Neural cell (in vitro differentiated cells): Measurements from ENCODE around the gene TADA1.

ENCODE experiments used
- POLR2AphosphoS5 ChIP-seq: IDR thresholded peaks from 2 replicates; pipeline ENCODE4 v1.6.1; 2012
- TAF1 ChIP-seq: IDR thresholded peaks from 2 replicates; pipeline ENCODE4 v1.6.1; 2012; ENCODE audit warnings: low read depth
- TF ChIP-seq, protein P1 (sequence below): fragments of 450-650 bp; IDR thresholded peaks from 2 replicates; pipeline ENCODE4 v1.5.1; 2014; ENCODE audit warnings: antibody characterized with exemption, mild to moderate bottlenecking, moderate library complexity; ENCODE audit not compliant: poor library complexity, severe bottlenecking
- TF ChIP-seq, protein P2 (sequence below): IDR thresholded peaks from 2 replicates; pipeline ENCODE4 v1.6.1; 2012; ENCODE audit warnings: borderline replicate concordance

DNA sequence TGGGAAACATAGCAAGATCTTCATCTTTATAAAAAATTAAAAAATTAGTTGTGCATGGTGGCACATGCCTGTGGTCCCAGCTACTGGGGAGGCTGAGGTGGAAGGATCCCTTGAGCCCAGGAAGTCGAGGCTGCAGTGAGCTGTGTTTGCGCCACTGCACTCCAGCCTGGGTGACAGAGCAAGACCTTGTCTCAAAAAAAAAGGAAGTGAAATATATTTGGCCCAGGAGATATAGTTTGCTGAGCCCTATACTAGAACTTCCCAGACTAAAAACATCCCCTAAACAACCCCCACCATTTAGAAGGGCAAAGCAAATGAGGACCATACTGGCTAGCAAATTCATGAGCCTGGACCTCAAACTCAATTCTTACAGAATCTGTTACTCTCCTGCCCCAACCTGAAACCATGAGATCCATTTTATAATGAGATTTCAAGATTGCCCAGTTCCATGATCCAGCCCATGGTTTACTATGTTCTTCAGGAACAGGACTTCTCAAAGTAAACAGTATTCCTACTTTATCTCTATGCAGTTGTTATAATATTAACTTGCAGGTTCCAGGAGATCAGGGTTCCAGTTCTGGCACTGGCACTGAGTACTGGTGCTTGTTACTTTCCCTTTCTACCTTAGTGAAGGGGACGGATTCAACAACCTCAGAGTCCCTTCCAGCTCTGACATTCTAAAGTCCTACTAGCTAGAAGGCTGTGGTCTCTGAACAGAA is 48.9 kb upstream of the TADA1 start:
- TF ChIP-seq, protein P1, sequence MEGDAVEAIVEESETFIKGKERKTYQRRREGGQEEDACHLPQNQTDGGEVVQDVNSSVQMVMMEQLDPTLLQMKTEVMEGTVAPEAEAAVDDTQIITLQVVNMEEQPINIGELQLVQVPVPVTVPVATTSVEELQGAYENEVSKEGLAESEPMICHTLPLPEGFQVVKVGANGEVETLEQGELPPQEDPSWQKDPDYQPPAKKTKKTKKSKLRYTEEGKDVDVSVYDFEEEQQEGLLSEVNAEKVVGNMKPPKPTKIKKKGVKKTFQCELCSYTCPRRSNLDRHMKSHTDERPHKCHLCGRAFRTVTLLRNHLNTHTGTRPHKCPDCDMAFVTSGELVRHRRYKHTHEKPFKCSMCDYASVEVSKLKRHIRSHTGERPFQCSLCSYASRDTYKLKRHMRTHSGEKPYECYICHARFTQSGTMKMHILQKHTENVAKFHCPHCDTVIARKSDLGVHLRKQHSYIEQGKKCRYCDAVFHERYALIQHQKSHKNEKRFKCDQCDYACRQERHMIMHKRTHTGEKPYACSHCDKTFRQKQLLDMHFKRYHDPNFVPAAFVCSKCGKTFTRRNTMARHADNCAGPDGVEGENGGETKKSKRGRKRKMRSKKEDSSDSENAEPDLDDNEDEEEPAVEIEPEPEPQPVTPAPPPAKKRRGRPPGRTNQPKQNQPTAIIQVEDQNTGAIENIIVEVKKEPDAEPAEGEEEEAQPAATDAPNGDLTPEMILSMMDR, result no peak
- TF ChIP-seq TAF1, result no peak
- TF ChIP-seq, protein P2, sequence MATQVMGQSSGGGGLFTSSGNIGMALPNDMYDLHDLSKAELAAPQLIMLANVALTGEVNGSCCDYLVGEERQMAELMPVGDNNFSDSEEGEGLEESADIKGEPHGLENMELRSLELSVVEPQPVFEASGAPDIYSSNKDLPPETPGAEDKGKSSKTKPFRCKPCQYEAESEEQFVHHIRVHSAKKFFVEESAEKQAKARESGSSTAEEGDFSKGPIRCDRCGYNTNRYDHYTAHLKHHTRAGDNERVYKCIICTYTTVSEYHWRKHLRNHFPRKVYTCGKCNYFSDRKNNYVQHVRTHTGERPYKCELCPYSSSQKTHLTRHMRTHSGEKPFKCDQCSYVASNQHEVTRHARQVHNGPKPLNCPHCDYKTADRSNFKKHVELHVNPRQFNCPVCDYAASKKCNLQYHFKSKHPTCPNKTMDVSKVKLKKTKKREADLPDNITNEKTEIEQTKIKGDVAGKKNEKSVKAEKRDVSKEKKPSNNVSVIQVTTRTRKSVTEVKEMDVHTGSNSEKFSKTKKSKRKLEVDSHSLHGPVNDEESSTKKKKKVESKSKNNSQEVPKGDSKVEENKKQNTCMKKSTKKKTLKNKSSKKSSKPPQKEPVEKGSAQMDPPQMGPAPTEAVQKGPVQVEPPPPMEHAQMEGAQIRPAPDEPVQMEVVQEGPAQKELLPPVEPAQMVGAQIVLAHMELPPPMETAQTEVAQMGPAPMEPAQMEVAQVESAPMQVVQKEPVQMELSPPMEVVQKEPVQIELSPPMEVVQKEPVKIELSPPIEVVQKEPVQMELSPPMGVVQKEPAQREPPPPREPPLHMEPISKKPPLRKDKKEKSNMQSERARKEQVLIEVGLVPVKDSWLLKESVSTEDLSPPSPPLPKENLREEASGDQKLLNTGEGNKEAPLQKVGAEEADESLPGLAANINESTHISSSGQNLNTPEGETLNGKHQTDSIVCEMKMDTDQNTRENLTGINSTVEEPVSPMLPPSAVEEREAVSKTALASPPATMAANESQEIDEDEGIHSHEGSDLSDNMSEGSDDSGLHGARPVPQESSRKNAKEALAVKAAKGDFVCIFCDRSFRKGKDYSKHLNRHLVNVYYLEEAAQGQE, result no peak
- TF ChIP-seq POLR2AphosphoS5, result no peak
